ENCODE measurements around the gene PDCD4.
A peak's percentile ranks its signal among the peaks of the same experiment; 100 is the strongest.
"Not testable (repeated sequence)": the region's sequence is repeated elsewhere in the genome, so short reads cannot be mapped to it uniquely, and the experiment has no call there.

PDCD4 gene

GRCh38 chr10:110861476-110861875, 10.3 kb upstream of the PDCD4 start:
- DNase-seq (ENCODE audit: low read depth) = no peak

DNA sequence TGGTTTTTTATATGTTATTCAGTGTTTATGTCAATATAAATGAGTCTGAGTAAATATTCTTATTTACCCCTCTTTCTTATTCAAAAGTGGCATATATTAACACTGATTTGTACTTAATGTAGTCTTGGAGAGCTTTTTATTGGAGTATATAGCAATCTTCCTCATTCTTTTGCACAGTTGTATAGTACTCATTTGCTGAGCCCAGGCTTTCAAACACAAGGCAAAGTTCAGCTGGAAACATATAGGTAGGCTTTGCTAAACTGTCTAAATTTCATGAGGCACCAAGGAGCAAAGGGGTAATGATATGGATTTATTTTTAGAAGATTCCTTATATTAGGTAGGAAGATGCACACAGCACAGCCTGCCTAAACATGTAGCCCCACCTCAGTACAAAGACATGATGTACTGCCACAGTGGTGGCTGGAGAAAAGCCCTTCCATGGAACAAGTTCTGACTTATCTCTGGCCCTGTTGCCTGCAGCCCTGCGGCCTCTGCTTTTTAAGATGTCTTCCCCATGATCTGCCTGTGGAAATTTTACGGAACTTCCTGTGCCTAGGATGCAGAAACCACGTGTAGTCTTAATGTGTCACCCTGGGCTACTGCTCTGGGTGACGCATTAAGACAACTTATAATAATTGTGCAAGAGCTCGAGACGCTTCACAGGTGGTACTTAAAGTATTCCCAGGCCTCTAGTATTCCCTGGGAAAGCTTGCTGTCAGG, 9.6 kb upstream of the PDCD4 start:
- DNase-seq (ENCODE audit: low read depth) = no peak

DNA sequence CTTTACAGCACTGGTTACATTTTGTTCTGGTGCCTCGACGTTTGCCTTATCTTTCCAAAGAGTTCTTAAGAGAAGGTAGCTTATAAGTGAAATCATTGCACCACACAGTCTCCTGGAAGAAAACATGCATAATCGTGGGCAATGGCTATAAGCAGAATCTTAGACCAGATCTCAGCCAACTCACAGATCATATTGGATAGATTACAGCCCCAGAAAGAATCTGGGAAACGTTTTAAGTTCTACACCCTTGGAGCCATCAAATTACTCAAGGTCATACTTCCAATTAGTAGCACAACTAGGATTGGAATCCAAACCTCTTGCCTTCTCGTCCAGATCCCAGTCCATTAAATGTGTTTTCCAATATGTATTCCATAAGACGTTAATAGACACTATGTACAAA, 8.8 kb upstream of the PDCD4 start:
- no peak for DNase-seq (ENCODE audit: low read depth)

DNA sequence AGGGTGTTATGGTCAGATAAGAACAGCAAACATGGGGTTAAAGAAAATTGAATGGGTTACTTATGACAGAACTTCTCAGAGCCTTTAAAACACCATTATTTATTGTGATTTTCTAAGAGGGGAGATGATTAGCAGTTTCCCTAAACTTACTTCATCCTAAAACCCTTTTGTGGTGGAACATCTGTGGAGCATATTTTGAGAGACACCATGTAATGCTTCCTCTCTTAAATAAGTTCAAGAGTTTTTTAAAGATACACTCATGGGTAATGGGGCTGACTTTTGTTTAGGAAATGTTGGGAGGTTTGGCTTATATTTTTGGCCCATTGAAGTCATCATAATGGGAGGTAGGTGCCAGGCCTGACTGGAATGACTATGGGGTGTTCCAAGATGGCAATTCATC, 8.4 kb upstream of the PDCD4 start:
- no peak for DNase-seq (ENCODE audit: low read depth)

GRCh38 chr10:110863956-110864355, 7.8 kb upstream of the PDCD4 start:
- DNase-seq (ENCODE audit: low read depth) = no peak

DNA sequence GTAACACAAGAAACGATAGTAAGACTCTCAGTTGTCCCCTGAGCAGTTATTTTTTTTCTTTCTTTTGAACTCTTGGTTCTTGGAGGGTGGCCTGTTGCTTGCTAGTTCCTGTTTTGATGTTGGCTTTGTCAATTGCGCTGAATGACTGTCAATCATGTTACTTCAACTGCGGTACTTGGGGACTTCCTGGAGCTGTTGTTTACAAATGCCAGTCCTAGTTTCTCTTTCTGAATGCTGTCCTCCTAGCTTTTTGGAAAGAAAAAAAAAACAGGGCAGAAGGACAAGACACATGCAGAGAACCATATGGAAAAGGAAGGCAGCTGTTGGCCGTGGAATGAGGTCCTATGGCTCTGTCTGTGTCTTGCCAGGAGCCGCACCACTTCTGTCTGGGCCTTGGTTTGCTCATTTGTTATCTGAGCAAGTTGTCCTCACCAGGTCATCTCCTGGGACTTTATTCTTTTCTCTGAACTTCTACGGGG, 7.0 kb upstream of the PDCD4 start:
- DNase-seq (ENCODE audit: low read depth) = no peak

DNA sequence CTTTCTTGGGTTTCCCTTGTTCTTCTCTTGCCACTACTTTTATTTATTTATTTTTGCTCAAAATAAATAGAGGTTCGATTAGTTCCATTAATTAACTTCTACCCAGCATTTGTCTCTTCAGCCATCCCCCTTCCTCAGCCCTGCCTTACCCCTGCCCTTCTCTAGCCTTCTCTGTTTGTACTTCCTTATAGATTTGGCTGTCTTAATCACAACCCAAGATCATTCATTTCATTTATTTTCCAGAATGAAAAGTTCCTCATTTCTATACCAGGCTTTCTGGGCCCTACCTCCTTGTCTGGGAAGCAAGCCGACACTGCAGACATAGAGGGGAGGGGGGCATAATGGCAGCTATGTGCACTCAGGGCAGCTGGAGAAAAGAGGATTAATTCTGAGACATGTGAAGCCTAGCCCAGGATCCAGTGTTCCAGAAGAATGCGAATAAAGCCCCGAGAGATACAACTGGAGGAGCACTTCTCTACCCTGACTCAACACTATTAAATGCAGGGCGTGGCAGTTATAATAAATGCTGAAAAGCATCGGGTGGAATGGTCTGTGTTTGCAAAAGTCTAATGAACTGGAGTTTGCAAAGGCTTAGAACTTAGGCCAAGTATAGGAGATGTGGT, 6.4 kb upstream of the PDCD4 start:
- DNase-seq (ENCODE audit: low read depth) = peak; percentile 54

GRCh38 chr10:110865809-110866482, 5.8 kb upstream of the PDCD4 start:
- no peak for DNase-seq (ENCODE audit: low read depth)

GRCh38 chr10:110867011-110867806, 4.5 kb upstream of the PDCD4 start:
- not testable (repeated sequence) for DNase-seq (ENCODE audit: low read depth)

DNA sequence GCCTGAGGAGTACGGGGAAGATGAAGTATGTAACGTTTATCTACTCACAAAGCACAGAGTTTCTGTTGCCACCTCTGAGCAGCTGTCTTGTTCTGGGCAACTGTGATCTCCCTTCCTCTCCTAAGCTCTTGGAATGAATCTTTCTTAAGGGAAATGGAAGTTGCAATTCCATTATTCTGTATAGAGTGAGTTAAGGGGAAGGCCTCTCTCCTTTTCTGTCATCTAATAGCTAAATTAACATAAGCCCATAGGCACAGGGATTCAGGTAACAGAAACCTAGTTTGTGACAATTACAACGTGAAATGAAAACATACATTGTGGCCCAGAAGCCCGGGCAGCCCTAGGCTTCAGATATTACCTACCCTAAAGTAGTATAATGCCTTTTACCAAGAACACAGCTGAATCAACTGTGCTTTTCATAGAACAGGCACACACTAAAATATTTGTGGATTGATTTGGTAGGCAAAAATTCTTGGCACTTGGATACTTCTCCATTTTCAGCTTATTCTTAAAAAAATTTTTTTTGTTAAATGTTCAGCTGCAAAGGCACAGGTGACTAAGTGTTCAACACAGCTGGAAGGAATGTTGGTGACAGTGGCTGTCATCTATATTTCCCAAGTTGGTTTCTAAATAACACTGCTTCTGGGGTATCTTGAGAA, 3.8 kb upstream of the PDCD4 start:
- no peak for DNase-seq (ENCODE audit: low read depth)

GRCh38 chr10:110868981-110869380, 2.7 kb upstream of the PDCD4 start:
- no peak for DNase-seq (ENCODE audit: low read depth)

DNA sequence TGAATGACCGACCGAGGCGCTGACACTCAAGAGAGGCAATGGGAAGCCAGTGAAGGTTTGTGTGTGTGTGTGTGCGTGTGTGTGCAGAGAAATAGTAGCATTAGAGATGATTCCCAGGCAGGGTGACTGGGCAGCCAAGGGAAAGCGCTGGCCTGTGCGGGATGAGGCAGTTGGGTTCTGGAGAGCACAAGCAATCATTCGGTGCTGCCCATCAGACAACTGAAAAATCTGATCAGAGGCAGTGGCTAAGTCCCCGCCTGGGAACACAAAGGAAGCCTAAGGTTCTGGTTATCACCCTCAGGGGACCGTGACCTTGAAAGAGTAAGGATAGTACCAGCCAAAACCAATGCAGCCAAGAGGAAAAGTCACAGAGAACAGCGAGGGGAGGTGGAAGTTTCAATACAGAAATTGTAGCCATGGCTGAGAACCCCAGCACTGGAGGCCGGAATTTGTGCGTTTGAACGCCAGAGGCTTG, 868 bp upstream of the PDCD4 start:
- DNase-seq (ENCODE audit: low read depth) = no peak

GRCh38 chr10:110872145-110872983, 636 bp downstream of the PDCD4 start:
- DNase-seq (ENCODE audit: low read depth) = peak; percentile 66

DNA sequence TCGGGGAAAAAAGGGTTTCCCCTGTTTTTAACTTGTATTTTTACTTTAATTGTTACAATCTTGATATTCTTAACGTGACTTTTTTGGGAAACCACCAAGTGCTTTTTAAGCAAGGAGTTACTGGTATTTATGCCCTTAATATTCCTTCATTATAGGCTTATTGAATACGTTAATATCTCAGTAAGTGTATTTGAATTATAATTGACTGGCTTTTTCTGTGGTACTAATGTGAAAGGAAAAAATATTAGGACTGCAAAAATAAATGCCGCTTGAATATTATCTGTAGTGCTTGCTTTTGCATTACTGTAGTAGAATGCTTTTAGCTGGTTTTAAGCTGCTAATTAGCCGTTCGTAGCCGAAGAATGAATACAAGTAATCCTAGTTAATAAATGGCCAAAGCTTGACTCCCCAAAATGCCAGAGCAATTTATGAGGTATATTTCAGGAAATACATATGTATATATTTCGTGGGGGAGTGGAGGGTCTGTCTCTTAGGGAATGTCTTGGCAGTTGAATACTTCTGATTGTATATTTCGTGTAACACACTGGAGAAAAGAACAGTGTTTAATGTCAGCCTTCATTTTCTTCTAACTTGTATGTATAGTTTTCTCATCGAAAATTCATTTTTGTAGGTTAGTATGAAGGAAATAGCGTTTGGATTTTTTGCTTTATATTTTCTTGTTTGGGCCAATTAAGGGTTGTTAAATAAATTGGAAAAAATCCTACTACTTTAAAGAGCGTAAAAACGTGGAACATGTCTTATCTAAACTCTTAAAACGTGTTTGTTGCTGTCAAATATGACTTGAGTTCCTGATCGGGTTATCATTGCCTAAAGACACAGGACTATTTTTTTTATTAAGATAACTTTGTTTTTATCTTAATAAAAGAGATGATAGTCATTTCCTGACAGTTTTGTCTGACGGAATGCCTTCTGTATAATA, 1.5 kb downstream of the PDCD4 start:
- no peak for DNase-seq (ENCODE audit: low read depth)

- DNase-seq (ENCODE audit: low read depth) = no peak
Measured at GRCh38 chr10:110873951-110874350, 2.2 kb downstream of the PDCD4 start.

DNA sequence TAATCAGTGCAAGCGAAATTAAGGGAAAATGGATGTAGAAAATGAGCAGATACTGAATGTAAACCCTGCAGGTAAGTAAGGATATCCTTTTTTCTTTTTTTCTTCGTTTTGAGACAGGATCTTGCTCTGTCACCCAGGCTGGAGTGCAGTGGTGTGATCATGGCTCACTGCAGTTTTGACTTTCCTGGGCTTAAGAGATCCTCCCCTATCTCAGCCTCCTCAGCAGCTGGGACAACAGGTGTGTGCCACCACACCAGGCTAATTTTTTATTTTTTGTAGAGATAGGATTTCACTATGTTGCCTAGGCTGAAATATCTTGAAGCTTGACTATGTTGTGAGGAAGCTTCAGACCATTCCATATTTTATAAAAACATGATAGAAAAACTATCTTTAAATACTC, 4.3 kb downstream of the PDCD4 start:
- no peak for DNase-seq (ENCODE audit: low read depth)

DNA sequence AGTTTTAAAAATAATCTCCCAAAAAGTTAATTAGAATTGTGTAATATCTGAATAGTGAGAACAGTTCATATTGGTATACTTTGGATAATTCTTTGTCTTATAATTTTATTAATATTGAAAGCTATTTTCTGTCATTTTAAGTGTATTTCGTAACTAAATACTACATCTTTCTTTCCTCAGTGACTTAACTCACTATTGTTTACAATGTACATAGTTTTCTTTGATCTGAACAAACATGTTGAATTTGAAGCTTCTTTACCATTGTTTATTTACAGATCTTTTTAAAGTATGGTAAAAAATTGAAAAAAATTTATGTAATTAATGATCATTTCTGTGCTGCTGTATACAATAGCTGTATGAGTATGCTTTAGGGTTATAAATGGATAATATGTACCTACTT, 5.1 kb downstream of the PDCD4 start:
- DNase-seq (ENCODE audit: low read depth) = no peak

DNA sequence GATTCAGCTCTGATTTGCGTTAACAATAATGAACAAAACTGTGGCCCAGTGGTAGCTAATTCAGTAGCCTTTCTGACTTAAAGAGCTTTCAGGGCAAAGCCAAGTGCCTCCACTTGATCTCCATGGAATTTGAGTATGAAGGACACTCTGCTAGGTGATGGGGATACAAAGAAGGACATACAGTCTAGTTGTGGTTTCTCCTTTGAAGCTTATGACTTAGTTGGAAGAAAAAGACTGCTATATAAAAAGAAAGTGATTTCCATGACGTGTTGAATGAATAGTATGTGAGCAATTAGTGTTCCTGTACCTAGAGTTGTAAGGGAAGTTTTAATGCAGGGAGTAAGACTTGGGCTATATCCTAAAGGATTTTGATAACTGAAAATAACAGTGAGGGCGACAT, 8.3 kb downstream of the PDCD4 start:
- no peak for DNase-seq (ENCODE audit: low read depth)

DNA sequence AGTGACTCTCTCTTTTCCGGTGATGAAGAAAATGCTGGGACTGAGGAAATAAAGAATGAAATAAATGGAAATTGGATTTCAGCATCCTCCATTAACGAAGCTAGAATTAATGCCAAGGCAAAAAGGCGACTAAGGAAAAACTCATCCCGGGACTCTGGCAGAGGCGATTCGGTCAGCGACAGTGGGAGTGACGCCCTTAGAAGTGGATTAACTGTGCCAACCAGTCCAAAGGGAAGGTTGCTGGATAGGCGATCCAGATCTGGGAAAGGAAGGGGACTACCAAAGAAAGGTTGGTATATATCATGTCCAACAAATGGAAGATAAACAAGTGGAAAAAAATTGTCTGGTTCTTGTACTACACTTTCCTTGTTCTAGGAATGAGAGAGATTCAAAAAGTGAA, 9.5 kb downstream of the PDCD4 start:
- no peak for DNase-seq (ENCODE audit: low read depth)

DNA sequence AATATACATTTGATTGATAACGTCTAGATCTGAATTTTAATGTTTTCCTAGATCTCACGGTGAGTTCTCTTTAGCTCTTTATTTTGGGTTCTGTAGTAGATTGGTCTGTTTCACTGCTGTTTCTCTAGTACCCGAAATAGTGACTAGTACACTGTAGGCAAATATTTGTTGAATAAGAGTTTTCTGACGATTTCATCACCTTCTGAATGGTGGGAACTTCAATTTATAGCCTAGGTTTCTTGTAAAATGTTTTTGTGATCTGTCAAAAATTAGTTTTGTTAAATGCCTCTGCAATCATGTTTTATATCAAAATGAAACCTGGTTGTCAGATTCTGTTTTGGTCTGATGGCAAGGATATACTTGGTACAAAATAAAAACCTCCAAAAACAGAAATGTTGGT, 10.2 kb downstream of the PDCD4 start:
- DNase-seq (ENCODE audit: low read depth) = no peak

Data from stromal cell of bone marrow (primary cell).